Measurements from ENCODE around the gene PRDM11. TPM values are rescaled to one million over a fixed set of nuclear protein-coding genes. Genes with fewer than 3 reads are reported as not detected.

PRDM11 gene
- 10 to 100 TPM in 1 of 4 donors, 1 to 10 TPM in 3; 5.1 to 14.2 (median 7.8) TPM for total RNA-seq
- polyA plus RNA-seq, result 1 to 10 TPM; 2.3 to 7.2 (median 3.3) TPM
- long read RNA-seq, donor 1, partial matches to known transcripts, result 2 of 9 reads
- long read RNA-seq, donor 1, other reads (novel, unspliced or antisense), result 7 of 9 reads
- long read RNA-seq, donor 2, partial matches to known transcripts, result 2 of 21 reads
- long read RNA-seq, donor 2, other reads (novel, unspliced or antisense), result 19 of 21 reads

DNA sequence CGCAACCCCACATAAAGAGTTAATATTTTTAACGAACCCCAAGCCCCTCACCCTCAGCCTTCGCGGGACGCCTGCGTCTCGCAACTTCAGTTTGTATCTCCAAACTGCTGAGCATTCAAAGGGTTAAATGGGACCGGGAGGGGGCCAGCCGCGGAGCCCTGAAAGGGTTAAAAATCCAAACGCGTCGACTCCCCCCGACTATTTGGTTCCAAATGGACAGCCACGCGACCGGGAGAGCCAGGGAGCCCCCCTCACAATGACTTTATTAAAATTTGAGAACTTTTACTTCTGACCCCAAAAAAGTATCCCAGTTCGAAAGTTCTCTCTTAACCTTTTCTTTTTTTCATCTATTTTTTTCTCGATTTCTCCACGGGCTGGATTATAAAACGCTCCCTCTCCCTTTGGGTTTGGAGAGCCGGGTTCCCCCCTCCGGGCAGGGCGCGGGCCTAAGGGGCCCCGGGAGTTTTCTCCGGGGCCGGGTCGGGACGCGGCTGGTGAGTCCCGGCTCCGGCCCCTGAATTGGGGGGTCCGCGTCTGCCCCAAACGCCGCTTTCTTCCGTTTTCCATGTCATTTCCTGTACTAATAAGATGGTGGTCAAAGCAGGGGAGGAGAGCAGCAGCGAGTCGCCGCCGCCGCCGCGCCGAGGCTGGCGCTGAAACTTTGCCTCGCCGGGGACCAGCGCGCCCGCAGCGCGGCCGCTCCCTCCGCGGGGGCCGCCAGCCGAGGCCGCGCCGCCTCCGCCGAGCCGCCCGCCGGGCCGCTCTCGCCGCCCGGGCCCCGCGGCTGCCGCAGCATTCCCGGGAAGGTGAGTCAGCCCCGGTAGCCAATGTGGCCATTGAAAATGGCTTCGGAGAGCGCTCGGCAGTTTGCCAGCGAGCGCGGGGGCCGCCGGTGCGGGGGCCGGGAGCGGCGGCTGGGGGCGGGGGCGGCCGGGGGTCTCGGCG is at the start of gene PRDM11:
Gene PRDM11, plus strand, starts transcription at position 568 of the 945 bp plus-strand sequence. CDS start 35,128 bp downstream, outside the sequence.
- DNase-seq, result peak; percentile 87 to 93
- 1% methylated on average over 53 to 93 of the region's 93 CpGs for WGBS, 3 donors
- intact Hi-C loops (cut with DNase I), result loop anchor here (1.0 to 5.0 kb wide), 2 partner anchors 33 to 36 kb away; no protein-coding TSS in a partner anchor
- TF ChIP-seq, protein P1, sequence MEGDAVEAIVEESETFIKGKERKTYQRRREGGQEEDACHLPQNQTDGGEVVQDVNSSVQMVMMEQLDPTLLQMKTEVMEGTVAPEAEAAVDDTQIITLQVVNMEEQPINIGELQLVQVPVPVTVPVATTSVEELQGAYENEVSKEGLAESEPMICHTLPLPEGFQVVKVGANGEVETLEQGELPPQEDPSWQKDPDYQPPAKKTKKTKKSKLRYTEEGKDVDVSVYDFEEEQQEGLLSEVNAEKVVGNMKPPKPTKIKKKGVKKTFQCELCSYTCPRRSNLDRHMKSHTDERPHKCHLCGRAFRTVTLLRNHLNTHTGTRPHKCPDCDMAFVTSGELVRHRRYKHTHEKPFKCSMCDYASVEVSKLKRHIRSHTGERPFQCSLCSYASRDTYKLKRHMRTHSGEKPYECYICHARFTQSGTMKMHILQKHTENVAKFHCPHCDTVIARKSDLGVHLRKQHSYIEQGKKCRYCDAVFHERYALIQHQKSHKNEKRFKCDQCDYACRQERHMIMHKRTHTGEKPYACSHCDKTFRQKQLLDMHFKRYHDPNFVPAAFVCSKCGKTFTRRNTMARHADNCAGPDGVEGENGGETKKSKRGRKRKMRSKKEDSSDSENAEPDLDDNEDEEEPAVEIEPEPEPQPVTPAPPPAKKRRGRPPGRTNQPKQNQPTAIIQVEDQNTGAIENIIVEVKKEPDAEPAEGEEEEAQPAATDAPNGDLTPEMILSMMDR (IDR thresholded peaks at IDR 0.05), result no peak
- Histone ChIP-seq H3K36me3 (ENCODE audit: insufficient read depth in 1 of 2, low read depth in 1 of 2) (no peaks in the 10 kb centered on the region), H3K4me1 (peaks cover 9% of the 10 kb centered on the region), H3K4me3 (peak within 1 kb of the TSS; percentile 73), H3K27me3 (ENCODE audit: insufficient read depth in 3 of 3, low read length in 2 of 3) (no peaks in the 10 kb centered on the region), H3K27ac (peak within 1 kb of the TSS; percentile 98), H3K9me3 (no peaks in the 10 kb centered on the region)
- ATAC-seq, result peak; percentile 53 to 66 (median 65)

DNA sequence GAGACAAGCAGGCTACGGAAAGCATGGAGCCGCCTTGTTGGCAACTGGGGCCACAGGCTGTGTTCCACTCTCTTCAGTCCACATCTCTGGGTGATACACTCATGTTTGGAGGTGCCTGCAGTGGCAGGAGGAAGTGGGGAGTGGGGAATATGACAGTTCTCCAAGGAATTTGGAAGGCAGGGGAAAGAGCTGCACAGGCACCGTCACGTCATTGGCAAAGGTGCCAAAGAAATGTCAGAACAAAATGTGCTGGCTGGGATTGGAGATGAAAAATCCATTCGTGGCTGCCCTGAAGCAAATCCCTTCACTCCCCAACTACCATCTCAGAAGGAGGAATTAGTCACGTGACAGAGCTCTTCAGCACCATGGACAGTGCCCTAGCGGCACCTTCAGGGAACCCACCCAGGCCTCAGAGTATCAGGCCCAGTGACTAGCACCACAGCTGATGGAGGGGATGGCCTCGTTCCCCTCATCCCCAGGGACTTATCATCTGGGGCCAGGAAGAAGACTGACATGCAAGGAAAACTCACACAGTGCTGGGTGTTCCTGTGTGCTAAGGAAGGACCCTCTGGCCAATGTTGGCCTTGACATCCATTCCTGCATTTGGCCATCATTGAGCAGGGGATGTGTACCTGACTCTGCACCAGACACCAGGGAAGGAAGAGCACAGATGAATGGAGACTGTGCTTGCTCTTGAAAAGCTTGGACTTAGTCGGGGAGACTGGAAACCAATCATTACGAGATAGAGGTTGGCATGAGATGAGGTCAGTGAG is 48.5 kb upstream of the PRDM11 start:
- TF ChIP-seq, protein P1 (IDR thresholded peaks at IDR 0.05), result no peak
- ATAC-seq (peak; percentile 48 to 67 (median 60)), DNase-seq (peak in 1 of 2 donors; percentile 62)
- Histone ChIP-seq H3K4me1 (peaks cover 3% of the 10 kb centered on the region), H3K36me3 (ENCODE audit: insufficient read depth in 1 of 2, low read depth in 1 of 2) (no peaks in the 10 kb centered on the region), H3K27ac (no peak overlapping the region), H3K27me3 (ENCODE audit: insufficient read depth in 3 of 3, low read length in 2 of 3) (peaks cover 0 to 3% (median 2%) of the 10 kb centered on the region in 3 donors), H3K9me3 (no peaks in the 10 kb centered on the region), H3K4me3 (no peak overlapping the region)
- 28 to 31% (median 31%) methylated on average over 10 of the region's 10 CpGs for WGBS, 3 donors
- intact Hi-C loops (cut with DNase I), result no loop called here

DNA sequence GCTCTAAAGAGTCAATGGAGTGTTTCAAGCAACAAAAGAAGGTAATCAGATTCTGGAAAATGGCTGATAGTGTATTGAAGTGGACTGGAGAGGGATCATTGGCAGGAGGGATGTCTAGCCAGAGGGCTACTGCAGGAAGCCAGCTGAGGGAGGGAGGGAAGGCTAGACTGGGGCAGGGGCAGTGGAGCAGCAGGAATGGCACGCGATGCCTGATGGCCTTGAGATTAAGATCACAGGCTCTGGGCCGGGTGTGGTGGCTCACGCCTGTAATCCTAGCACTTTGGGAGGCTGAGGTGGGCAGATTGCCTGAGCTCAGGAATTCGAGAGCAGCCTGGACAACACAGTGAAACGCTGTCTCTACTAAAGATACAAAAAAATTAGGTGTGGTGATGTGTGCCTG is 47.5 kb upstream of the PRDM11 start:
- Histone ChIP-seq H3K9me3 (no peaks in the 10 kb centered on the region), H3K36me3 (ENCODE audit: insufficient read depth in 1 of 2, low read depth in 1 of 2) (no peaks in the 10 kb centered on the region), H3K4me1 (peaks cover 3% of the 10 kb centered on the region), H3K4me3 (no peak overlapping the region), H3K27me3 (ENCODE audit: insufficient read depth in 3 of 3, low read length in 2 of 3) (peaks cover 0 to 3% (median 2%) of the 10 kb centered on the region in 3 donors), H3K27ac (no peak overlapping the region)
- DNase-seq, result no peak
- no peak for ATAC-seq
- intact Hi-C loops (cut with DNase I), result no loop called here
- TF ChIP-seq, protein P1 (IDR thresholded peaks at IDR 0.05), result no peak
- WGBS, 3 donors, result 83 to 84% (median 83%) methylated on average over 6 of the region's 6 CpGs

DNA sequence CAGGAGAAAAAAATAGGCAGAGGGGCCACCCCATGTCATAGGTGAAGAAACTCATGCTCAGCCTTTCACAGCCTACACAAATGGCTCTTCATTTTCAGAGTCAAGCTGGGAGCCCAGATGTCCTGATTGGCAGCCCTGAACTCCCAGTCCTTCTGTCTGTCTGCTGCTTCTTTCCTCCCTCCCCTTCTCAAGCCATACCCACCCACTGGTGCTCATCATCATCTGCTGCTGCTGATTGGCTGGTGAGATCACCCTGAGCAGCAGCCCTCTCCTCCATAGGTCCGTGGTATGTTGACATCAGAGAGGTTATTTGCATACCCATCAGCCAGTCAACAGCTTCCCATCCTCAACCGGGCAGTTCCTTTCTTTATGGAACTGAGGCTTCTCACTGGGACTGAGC is 46.1 kb upstream of the PRDM11 start:
- Histone ChIP-seq H3K27ac (no peak overlapping the region), H3K4me3 (no peak overlapping the region), H3K27me3 (ENCODE audit: insufficient read depth in 3 of 3, low read length in 2 of 3) (peaks cover 0 to 3% (median 2%) of the 10 kb centered on the region in 3 donors), H3K36me3 (ENCODE audit: insufficient read depth in 1 of 2, low read depth in 1 of 2) (no peaks in the 10 kb centered on the region), H3K4me1 (peaks cover 3% of the 10 kb centered on the region), H3K9me3 (no peaks in the 10 kb centered on the region)
- ATAC-seq, result no peak
- DNase-seq, result no peak
- TF ChIP-seq, protein P1 (IDR thresholded peaks at IDR 0.05), result no peak
- 21 to 32% (median 22%) methylated on average over 2 of the region's 2 CpGs for WGBS, 3 donors
- intact Hi-C loops (cut with DNase I), result no loop called here

Data from psoas muscle (tissue), 8 donors.